ENCODE measurements around the gene C17orf50. TPM values are rescaled to one million over a fixed set of nuclear protein-coding genes. Genes with fewer than 3 reads are reported as not detected.

C17orf50 gene
- total RNA-seq, 1 donor from 2014 or later = not detected

DNA sequence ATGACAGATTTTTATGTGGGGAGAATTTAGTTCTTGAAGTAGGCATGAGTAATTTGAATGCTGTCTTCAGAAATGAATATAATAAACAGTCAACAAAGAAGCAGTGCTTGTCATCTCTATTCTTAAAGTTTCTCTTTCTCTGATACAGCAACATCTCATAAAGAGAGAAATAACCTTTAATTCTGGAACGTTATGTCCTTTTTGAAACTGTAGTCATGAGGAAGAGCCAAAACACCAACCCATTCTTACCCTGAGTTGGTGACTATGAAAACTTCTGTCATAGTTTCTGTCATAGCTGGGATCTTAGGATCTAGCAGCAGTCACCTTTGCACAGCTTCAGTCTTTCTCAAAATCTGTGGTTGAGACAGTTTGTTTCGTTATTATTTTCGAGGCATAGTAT, 44.5 kb upstream of the C17orf50 start:
- Mint-ChIP-seq H3K4me3 (ENCODE audit: unreplicated experiment) (no peak overlapping the region), H3K27ac (ENCODE audit: unreplicated experiment) (no peak overlapping the region), H3K36me3 (ENCODE audit: low read depth) (peaks cover 14% of the 10 kb centered on the region), H3K9me3 (ENCODE audit: low read depth) (no peaks in the 10 kb centered on the region), H3K27me3 (ENCODE audit: low read depth) (no peaks in the 10 kb centered on the region), H3K4me1 (ENCODE audit: low read depth) (peaks cover 27% of the 10 kb centered on the region)
- TF ChIP-seq, protein P1, sequence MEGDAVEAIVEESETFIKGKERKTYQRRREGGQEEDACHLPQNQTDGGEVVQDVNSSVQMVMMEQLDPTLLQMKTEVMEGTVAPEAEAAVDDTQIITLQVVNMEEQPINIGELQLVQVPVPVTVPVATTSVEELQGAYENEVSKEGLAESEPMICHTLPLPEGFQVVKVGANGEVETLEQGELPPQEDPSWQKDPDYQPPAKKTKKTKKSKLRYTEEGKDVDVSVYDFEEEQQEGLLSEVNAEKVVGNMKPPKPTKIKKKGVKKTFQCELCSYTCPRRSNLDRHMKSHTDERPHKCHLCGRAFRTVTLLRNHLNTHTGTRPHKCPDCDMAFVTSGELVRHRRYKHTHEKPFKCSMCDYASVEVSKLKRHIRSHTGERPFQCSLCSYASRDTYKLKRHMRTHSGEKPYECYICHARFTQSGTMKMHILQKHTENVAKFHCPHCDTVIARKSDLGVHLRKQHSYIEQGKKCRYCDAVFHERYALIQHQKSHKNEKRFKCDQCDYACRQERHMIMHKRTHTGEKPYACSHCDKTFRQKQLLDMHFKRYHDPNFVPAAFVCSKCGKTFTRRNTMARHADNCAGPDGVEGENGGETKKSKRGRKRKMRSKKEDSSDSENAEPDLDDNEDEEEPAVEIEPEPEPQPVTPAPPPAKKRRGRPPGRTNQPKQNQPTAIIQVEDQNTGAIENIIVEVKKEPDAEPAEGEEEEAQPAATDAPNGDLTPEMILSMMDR (IDR thresholded peaks at IDR 0.05) = no peak
- no peak for DNase-seq (ENCODE audit: low spot score)

DNA sequence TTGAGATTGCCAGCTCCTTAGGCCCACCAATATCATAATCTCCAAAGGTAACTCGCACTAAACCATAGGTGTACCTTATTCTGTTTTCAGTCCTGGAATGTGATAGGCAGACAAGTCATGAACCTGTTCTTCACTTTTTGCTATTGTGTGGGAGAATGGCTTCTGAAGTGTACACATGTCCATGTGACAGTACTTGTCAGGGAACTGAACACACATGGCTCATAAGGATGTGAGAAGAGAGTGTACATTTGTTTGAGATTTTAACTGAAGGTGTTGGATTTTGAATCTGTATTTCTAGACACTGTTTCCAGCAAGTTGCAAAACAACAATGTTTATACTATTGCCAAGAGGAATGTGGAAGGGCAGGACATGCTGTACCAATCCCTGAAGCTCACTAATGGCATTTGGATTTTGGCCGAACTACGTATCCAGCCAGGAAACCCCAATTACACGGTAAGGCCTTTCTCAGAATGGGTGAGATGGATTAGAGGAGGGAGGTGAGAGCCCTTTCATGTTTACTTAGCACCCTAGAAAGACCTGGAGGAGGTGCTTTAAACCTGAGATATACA, 43.7 kb upstream of the C17orf50 start:
- peak overlapping the region; percentile 77 for H3K27ac Mint-ChIP-seq (ENCODE audit: unreplicated experiment)

DNA sequence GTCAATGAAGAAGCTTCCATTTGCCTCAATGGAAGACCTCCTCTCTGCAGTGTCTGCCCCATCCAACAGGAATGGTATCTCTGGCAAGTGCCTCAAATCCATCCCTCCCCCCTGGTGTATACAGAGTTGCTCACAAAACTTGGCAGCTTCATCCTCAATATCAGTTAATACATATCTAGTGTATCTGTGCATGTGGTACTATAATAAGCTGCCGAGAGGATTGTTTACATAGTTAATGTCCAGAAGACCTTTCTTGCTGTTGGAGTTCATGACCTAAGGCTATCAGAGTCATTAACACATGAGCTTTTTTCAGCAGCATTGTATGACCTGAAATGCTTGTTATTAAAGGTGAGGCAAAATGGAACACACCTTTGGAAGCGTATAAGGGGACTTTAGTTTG, 43.2 kb upstream of the C17orf50 start:
- H3K4me1 Mint-ChIP-seq (ENCODE audit: low read depth) = peaks cover 26% of the 10 kb centered on the region
- TF ChIP-seq, protein P1 (IDR thresholded peaks at IDR 0.05) = no peak

More for the DNA sequence above, 43.7 kb upstream of the C17orf50 start:
- peaks cover 14% of the 10 kb centered on the region for H3K36me3 Mint-ChIP-seq (ENCODE audit: low read depth)
- TF ChIP-seq, protein P1 (IDR thresholded peaks at IDR 0.05) = no peak
- H3K9me3 Mint-ChIP-seq (ENCODE audit: low read depth) = no peaks in the 10 kb centered on the region
- peaks cover 26% of the 10 kb centered on the region for H3K4me1 Mint-ChIP-seq (ENCODE audit: low read depth)
- DNase-seq (ENCODE audit: low spot score) = no peak
- no peaks in the 10 kb centered on the region for H3K27me3 Mint-ChIP-seq (ENCODE audit: low read depth)
- H3K4me3 Mint-ChIP-seq (ENCODE audit: unreplicated experiment) = no peak overlapping the region

DNA sequence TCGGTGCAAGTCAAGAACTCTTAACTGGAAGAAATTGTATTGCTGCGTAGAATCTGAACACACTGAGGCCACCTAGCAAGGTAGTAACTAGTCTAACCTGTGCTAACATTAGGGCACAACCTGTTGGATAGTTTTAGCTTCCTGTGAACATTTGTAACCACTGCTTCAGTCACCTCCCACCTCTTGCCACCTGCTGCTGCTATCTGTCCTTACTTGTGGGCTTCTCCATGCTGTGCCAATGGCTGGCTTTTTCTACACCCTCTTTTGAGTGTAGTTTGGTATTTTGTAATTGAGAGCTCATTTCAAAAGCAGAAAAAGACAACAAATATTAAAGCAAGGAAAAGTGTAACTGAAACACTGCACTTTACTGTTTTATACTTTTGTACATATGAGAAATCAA, 37.0 kb upstream of the C17orf50 start:
- Mint-ChIP-seq H3K4me3 (ENCODE audit: unreplicated experiment) (no peak overlapping the region), H3K36me3 (ENCODE audit: low read depth) (peaks cover 15% of the 10 kb centered on the region), H3K4me1 (ENCODE audit: low read depth) (peaks cover 36% of the 10 kb centered on the region), H3K27ac (ENCODE audit: unreplicated experiment) (no peak overlapping the region), H3K27me3 (ENCODE audit: low read depth) (no peaks in the 10 kb centered on the region), H3K9me3 (ENCODE audit: low read depth) (no peaks in the 10 kb centered on the region)
- no peak for DNase-seq (ENCODE audit: low spot score)
- TF ChIP-seq, protein P1 (IDR thresholded peaks at IDR 0.05) = no peak

More for the DNA sequence above, 43.2 kb upstream of the C17orf50 start:
- Mint-ChIP-seq H3K9me3 (ENCODE audit: low read depth) (no peaks in the 10 kb centered on the region), H3K27ac (ENCODE audit: unreplicated experiment) (peak overlapping the region; percentile 77), H3K4me3 (ENCODE audit: unreplicated experiment) (no peak overlapping the region), H3K36me3 (ENCODE audit: low read depth) (peaks cover 14% of the 10 kb centered on the region), H3K27me3 (ENCODE audit: low read depth) (no peaks in the 10 kb centered on the region)
- no peak for DNase-seq (ENCODE audit: low spot score)

DNA sequence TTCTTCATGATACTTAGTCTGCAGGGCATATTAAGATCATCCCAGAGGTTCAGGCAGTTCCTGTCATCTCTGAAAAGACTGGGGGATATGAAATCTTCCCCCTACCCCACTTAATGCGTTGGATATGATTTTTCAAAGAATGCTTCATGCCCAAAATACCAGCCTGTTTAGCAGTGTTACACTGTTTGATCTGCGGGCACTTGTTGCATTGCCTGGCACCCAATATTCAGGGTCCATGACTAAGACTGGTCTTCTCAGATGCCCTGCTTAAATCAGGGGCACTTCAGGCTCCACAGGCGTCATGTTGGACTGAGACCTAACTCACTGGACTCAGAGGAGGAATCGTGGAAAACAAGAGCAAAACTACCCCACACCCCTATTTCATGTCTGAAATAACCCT, 35.6 kb upstream of the C17orf50 start:
- Mint-ChIP-seq H3K36me3 (ENCODE audit: low read depth) (peaks cover 10% of the 10 kb centered on the region), H3K27ac (ENCODE audit: unreplicated experiment) (peak overlapping the region; percentile 92), H3K4me3 (ENCODE audit: unreplicated experiment) (no peak overlapping the region), H3K27me3 (ENCODE audit: low read depth) (no peaks in the 10 kb centered on the region), H3K9me3 (ENCODE audit: low read depth) (no peaks in the 10 kb centered on the region), H3K4me1 (ENCODE audit: low read depth) (peaks cover 36% of the 10 kb centered on the region)
- TF ChIP-seq, protein P1 (IDR thresholded peaks at IDR 0.05) = no peak
- no peak for DNase-seq (ENCODE audit: low spot score)

All from chondrocyte (in vitro differentiated cells).